Loucy (cell line): ENCODE results near the gene DMRTC2.

Source experiments
- EZH2phosphoT487 ChIP-seq: fragments of 200-600 bp; IDR thresholded peaks from 2 replicates; pipeline ENCODE4 v1.6.1; 2018; ENCODE audit warnings: antibody characterized with exemption, mild to moderate bottlenecking, moderate library complexity, borderline replicate concordance
- TF ChIP-seq, protein P1 (sequence below): fragments of 200-600 bp; sonication (generic); conservative IDR thresholded peaks from 2 replicates; pipeline ENCODE4 v1.5.1; 2014; ENCODE audit warnings: mild to moderate bottlenecking, antibody characterized with exemption, low read length

DNA sequence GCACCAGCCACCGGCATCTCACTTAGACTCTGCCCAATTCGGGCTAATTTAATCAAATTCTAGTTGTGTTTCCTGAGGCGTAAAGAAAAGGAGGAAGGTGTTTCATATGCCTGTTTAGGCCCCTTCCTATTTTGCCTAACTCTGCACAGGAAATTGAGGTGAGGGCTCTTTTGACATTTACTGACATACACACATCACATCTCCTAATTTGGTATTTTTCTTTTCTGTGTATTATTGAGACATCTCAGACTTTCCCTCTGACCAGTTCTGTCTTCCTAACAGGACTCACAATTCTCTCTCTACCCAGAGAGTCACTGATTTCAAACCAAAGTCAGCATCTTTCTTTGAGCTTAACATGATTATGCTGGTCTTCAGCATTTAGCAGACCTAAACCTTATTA is 40.5 kb upstream of the DMRTC2 start:
- TF ChIP-seq, protein P1, sequence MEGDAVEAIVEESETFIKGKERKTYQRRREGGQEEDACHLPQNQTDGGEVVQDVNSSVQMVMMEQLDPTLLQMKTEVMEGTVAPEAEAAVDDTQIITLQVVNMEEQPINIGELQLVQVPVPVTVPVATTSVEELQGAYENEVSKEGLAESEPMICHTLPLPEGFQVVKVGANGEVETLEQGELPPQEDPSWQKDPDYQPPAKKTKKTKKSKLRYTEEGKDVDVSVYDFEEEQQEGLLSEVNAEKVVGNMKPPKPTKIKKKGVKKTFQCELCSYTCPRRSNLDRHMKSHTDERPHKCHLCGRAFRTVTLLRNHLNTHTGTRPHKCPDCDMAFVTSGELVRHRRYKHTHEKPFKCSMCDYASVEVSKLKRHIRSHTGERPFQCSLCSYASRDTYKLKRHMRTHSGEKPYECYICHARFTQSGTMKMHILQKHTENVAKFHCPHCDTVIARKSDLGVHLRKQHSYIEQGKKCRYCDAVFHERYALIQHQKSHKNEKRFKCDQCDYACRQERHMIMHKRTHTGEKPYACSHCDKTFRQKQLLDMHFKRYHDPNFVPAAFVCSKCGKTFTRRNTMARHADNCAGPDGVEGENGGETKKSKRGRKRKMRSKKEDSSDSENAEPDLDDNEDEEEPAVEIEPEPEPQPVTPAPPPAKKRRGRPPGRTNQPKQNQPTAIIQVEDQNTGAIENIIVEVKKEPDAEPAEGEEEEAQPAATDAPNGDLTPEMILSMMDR = no peak
- TF ChIP-seq EZH2phosphoT487 = no peak
